ENCODE results near the gene PSME3.
A peak's percentile ranks its signal among the peaks of the same experiment; 100 is the strongest.

The PSME3 gene

DNA sequence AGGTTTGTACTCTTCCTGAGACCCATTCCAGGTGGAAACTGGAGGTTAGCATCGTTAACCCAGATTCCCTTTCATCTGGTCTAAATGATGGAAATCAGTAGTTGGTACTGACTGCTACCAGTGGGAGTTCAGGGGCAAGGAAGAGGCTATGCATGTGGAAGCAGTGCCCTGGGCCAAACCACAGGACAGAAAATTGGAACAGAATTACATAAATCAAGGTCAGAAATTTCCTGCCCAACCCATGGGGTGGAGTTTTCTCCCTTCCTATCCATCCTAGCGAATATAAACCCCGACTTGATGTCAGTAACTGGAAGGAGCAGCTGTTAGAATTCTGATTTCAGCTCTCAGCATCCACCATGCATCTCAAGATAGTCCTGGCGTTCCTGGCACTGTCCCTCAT, 11.1 kb downstream of the PSME3 start, which contains the start of gene AOC2:
Gene AOC2, plus strand, starts transcription at position 310 of the 400 bp plus-strand sequence. Its CDS starts 47 bp downstream, at position 357.
- TF ChIP-seq CTCF (IDR thresholded peaks at IDR 0.05; ENCODE audit: low read depth, low read length) = no peak
- in situ Hi-C loops (cut with HindIII; ENCODE audit: low sequenced_read_pairs) = no loop called here

GRCh38 chr17:42844761-42845555, 11.8 kb downstream of the PSME3 start:
- no peak overlapping the region for H3K4me3 ChIP-seq (ENCODE audit: low read depth, low read length)
- in situ Hi-C loops (cut with HindIII; ENCODE audit: low sequenced_read_pairs) = no loop called here
- DNase-seq (ENCODE audit: low read depth, low spot score) = no peak
- no peak for TF ChIP-seq CTCF (IDR thresholded peaks at IDR 0.05; ENCODE audit: low read depth, low read length)

More for the DNA sequence above, 11.1 kb downstream of the PSME3 start, which contains the start of gene AOC2:
- no peak within 1 kb of the TSS for H3K4me3 ChIP-seq (ENCODE audit: low read depth, low read length)
- no peak for DNase-seq (ENCODE audit: low read depth, low spot score)

DNA sequence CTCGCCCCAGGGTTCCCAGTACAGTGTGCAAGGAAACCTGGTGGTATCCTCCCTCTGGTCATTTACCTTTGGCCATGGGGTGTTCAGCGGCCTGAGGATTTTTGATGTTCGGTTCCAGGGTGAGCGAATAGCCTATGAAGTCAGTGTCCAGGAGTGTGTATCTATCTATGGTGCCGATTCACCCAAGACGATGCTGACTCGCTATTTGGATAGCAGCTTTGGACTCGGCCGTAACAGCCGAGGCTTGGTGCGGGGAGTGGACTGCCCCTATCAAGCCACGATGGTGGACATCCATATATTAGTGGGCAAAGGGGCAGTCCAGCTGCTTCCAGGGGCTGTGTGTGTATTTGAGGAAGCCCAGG, 12.3 kb downstream of the PSME3 start:
- no peak for DNase-seq (ENCODE audit: low read depth, low spot score)
- no peak for TF ChIP-seq CTCF (IDR thresholded peaks at IDR 0.05; ENCODE audit: low read depth, low read length)
- in situ Hi-C loops (cut with HindIII; ENCODE audit: low sequenced_read_pairs) = no loop called here
- H3K4me3 ChIP-seq (ENCODE audit: low read depth, low read length) = no peak overlapping the region

DNA sequence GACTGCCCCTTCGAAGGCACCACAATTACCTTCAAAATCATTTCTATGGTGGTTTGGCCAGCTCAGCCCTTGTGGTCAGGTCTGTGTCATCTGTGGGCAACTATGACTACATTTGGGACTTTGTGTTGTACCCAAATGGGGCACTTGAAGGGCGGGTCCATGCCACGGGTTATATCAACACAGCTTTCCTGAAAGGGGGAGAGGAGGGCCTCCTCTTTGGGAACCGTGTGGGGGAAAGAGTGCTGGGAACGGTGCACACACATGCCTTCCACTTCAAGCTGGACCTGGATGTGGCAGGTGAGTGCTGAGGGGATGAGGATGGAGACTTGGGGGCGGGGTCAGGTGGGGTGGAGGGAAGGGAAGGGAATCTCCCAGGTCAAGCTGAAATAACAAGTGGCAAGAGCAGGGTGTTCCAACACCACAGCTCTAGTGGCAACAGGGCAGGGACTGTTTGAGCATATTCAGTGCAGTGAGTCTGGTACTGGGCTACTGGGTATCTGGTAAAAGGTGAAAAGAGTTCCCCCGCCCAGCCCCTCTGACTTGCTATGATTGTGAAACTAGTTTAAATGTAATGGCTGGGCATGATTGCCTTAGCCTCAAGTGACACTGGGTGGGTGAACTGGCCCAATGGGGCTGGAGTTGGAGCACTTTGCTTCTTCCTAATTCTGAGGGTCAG, 12.9 kb downstream of the PSME3 start:
- no peak for TF ChIP-seq CTCF (IDR thresholded peaks at IDR 0.05; ENCODE audit: low read depth, low read length)
- H3K4me3 ChIP-seq (ENCODE audit: low read depth, low read length) = no peak overlapping the region
- DNase-seq (ENCODE audit: low read depth, low spot score) = no peak
- in situ Hi-C loops (cut with HindIII; ENCODE audit: low sequenced_read_pairs) = no loop called here

DNA sequence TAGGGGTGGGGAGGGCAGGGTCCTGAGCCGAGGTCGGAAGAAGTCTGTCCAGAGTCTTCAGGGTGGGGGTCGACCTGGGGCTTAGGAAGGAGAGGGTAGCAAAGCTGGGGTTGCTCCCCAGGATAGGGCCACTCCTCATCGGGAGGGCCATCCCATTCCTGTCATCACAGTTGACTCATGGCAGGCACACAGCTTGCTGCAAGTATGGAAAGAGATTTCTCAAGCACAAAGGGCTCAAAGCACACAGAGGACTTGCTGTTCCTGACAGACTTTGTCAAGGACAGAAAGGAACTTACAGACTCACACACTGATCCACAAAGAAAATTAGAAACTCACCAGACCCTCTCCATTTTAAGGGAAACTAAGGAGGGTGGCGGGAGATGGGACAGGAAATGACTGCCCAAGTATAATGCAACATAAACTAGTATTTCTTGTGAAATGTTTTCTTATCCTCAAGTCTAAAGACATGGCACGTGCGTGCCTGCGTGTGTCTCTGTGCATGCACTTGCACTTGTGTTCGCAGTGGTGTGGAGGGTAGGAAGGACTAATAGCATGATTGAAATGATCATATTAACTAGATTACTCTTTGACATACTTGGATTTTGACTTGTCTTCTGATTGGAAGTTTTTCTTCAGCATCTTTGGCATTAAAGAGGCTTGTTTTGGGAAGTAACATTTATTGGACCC, 13.5 kb downstream of the PSME3 start:
- no peak overlapping the region for H3K4me3 ChIP-seq (ENCODE audit: low read depth, low read length)
- TF ChIP-seq CTCF (IDR thresholded peaks at IDR 0.05; ENCODE audit: low read depth, low read length) = no peak
- DNase-seq (ENCODE audit: low read depth, low spot score) = peak; percentile 9
- in situ Hi-C loops (cut with HindIII; ENCODE audit: low sequenced_read_pairs) = no loop called here

DNA sequence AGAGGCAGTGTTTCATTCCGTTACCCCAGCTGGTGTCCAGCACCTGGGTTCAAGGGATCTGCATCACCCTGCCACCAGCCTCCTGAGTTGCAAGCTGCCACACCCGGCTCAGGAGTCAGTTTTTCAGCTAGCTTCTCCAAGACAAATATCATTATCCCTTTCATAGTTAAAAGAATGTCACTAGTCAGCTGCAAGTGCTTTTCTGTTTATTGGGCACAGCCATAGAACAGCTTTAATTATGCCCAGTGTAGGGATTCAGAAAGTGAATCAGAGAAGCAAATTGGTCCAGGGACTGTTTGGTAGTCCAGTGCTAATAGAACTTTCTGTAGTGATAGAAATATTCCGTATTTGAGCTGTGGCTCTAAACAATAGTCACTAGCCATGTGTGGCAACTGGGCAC, 14.9 kb downstream of the PSME3 start:
- DNase-seq (ENCODE audit: low read depth, low spot score) = no peak
- H3K4me3 ChIP-seq (ENCODE audit: low read depth, low read length) = no peak overlapping the region
- no peak for TF ChIP-seq CTCF (IDR thresholded peaks at IDR 0.05; ENCODE audit: low read depth, low read length)
- in situ Hi-C loops (cut with HindIII; ENCODE audit: low sequenced_read_pairs) = no loop called here

Measured in astrocyte of the spinal cord (primary cell).